ENCODE measurements around the gene SERINC3. TPM values are rescaled to one million over a fixed set of nuclear protein-coding genes. Genes with fewer than 3 reads are reported as not detected.

Gene SERINC3
- total and polyA plus RNA-seq, 2 of the 13 experiments (the other 11 are each of a cell fraction or from before 2014, with no cell fraction given): 82.0 to 226 TPM

- TF ChIP-seq MAZ (IDR thresholded peaks at IDR 0.05; ENCODE audit: borderline replicate concordance, low read depth, low read length) (no peak), MAZ (CRISPR knock-in tag; IDR thresholded peaks at IDR 0.05; ENCODE audit: low read depth) (no peak), U2AF2 (IDR thresholded peaks at IDR 0.05; ENCODE audit: low read depth, low read length) (no peak), MIER2 (CRISPR knock-in tag; IDR thresholded peaks at IDR 0.05) (no peak), SP140L (CRISPR knock-in tag; IDR thresholded peaks at IDR 0.05; ENCODE audit: borderline replicate concordance) (no peak), ZNF251 (CRISPR knock-in tag; IDR thresholded peaks at IDR 0.05) (no peak), ZNF256 (CRISPR knock-in tag; conservative IDR thresholded peaks at IDR 0.05) (0 out of 2 replicates have a peak, but pooled peaks have one; percentile 43), ZNF740 (CRISPR knock-in tag; IDR thresholded peaks at IDR 0.05) (no peak), CAMTA2 (CRISPR knock-in tag; IDR thresholded peaks at IDR 0.05; ENCODE audit: borderline replicate concordance) (no peak), HINFP (CRISPR knock-in tag; IDR thresholded peaks at IDR 0.05; ENCODE audit: low read depth) (no peak), ZNF260 (CRISPR knock-in tag; IDR thresholded peaks at IDR 0.05; ENCODE audit: borderline replicate concordance, low read depth) (no peak), SNAPC2 (CRISPR knock-in tag; IDR thresholded peaks at IDR 0.05) (0 out of 2 replicates have a peak, but pooled peaks have one; percentile 11), CBX2 (IDR thresholded peaks at IDR 0.05; ENCODE audit: low read depth, low read length) (no peak), CBX2 (CRISPR knock-in tag; IDR thresholded peaks at IDR 0.05; ENCODE audit: low read depth) (no peak), ZFY (CRISPR knock-in tag; IDR thresholded peaks at IDR 0.05) (no peak), ZNF225 (CRISPR knock-in tag; IDR thresholded peaks at IDR 0.05) (no peak), ZNF790 (CRISPR knock-in tag; IDR thresholded peaks at IDR 0.05; ENCODE audit: borderline replicate concordance) (no peak), ZNF17 (CRISPR knock-in tag; IDR thresholded peaks at IDR 0.05) (no peak), RFX1 (IDR thresholded peaks at IDR 0.05) (no peak), HDAC1 (CRISPR knock-in tag; IDR thresholded peaks at IDR 0.05) (no peak), ZFP36L2 (CRISPR knock-in tag; IDR thresholded peaks at IDR 0.05) (no peak), MTF1 (CRISPR knock-in tag; IDR thresholded peaks at IDR 0.05) (no peak)
- TF ChIP-seq, protein P1, sequence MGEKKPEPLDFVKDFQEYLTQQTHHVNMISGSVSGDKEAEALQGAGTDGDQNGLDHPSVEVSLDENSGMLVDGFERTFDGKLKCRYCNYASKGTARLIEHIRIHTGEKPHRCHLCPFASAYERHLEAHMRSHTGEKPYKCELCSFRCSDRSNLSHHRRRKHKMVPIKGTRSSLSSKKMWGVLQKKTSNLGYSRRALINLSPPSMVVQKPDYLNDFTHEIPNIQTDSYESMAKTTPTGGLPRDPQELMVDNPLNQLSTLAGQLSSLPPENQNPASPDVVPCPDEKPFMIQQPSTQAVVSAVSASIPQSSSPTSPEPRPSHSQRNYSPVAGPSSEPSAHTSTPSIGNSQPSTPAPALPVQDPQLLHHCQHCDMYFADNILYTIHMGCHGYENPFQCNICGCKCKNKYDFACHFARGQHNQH (CRISPR knock-in tag; IDR thresholded peaks at IDR 0.05): 0 out of 2 replicates have a peak, but pooled peaks have one; percentile 0
- TF ChIP-seq, protein P2, sequence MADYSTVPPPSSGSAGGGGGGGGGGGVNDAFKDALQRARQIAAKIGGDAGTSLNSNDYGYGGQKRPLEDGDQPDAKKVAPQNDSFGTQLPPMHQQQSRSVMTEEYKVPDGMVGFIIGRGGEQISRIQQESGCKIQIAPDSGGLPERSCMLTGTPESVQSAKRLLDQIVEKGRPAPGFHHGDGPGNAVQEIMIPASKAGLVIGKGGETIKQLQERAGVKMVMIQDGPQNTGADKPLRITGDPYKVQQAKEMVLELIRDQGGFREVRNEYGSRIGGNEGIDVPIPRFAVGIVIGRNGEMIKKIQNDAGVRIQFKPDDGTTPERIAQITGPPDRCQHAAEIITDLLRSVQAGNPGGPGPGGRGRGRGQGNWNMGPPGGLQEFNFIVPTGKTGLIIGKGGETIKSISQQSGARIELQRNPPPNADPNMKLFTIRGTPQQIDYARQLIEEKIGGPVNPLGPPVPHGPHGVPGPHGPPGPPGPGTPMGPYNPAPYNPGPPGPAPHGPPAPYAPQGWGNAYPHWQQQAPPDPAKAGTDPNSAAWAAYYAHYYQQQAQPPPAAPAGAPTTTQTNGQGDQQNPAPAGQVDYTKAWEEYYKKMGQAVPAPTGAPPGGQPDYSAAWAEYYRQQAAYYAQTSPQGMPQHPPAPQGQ (CRISPR knock-in tag; IDR thresholded peaks at IDR 0.05; ENCODE audit: borderline replicate concordance): no peak
- TF ChIP-seq, protein P3, sequence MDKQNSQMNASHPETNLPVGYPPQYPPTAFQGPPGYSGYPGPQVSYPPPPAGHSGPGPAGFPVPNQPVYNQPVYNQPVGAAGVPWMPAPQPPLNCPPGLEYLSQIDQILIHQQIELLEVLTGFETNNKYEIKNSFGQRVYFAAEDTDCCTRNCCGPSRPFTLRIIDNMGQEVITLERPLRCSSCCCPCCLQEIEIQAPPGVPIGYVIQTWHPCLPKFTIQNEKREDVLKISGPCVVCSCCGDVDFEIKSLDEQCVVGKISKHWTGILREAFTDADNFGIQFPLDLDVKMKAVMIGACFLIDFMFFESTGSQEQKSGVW (CRISPR knock-in tag; IDR thresholded peaks at IDR 0.05; ENCODE audit: borderline replicate concordance): no peak
Measured at GRCh38 chr20:44461803-44462174, 60.1 kb downstream of the SERINC3 start (continued).
